DND-41 (cell line): Measurements from ENCODE around the gene PACS1.

Source experiments
- EZH2 ChIP-seq: IDR thresholded peaks from 3 replicates; pipeline ENCODE4 v1.6.1; 2012; ENCODE audit warnings: borderline replicate concordance, low read depth, mild to moderate bottlenecking, moderate library complexity, low read length, inconsistent platforms; ENCODE audit not compliant: severe bottlenecking
- TF ChIP-seq, protein P1 (sequence below): IDR thresholded peaks from 2 replicates; pipeline ENCODE4 v1.5.1; 2012; ENCODE audit warnings: borderline replicate concordance, low read length, moderate library complexity, mild to moderate bottlenecking; ENCODE audit not compliant: poor library complexity, severe bottlenecking; ENCODE audit errors: extremely low read depth

DNA sequence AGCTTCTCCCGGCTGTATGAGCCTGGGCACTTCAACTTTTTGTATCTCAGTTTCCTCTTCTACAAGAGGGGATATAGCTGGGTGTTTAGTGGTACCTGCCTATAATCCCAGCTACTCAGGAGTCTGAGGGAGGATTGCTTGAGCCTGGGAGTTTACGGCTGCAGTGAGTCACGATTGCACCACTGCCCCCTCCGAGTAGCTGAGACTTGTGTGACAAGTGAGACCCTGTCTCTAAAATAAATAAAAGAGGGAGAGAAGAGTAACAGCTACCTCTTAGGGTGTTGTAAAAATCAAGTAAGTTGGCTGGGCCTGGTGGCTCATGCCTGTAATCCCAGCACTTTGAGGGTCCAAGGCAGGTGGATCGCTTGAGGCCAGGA lies 33.8 kb upstream of the PACS1 start:
- TF ChIP-seq, protein P1, sequence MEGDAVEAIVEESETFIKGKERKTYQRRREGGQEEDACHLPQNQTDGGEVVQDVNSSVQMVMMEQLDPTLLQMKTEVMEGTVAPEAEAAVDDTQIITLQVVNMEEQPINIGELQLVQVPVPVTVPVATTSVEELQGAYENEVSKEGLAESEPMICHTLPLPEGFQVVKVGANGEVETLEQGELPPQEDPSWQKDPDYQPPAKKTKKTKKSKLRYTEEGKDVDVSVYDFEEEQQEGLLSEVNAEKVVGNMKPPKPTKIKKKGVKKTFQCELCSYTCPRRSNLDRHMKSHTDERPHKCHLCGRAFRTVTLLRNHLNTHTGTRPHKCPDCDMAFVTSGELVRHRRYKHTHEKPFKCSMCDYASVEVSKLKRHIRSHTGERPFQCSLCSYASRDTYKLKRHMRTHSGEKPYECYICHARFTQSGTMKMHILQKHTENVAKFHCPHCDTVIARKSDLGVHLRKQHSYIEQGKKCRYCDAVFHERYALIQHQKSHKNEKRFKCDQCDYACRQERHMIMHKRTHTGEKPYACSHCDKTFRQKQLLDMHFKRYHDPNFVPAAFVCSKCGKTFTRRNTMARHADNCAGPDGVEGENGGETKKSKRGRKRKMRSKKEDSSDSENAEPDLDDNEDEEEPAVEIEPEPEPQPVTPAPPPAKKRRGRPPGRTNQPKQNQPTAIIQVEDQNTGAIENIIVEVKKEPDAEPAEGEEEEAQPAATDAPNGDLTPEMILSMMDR, result no peak
- no peak for TF ChIP-seq EZH2
